ENCODE measurements around the gene HSP90AB1.

HSP90AB1 gene

GRCh38 chr6:44235891-44236516 is 10.9 kb upstream of the HSP90AB1 start:
- DNase-seq (ENCODE audit: low read depth), result no peak

- peak; percentile 86 for DNase-seq (ENCODE audit: low read depth)
These were observed 9.7 kb upstream of the HSP90AB1 start for GRCh38 chr6:44237021-44237812.

- no peak for DNase-seq (ENCODE audit: low read depth)
These were observed 9.0 kb upstream of the HSP90AB1 start for GRCh38 chr6:44237813-44238433.

- DNase-seq (ENCODE audit: low read depth), result no peak
These were observed 8.1 kb upstream of the HSP90AB1 start for GRCh38 chr6:44238687-44239350.

- DNase-seq (ENCODE audit: low read depth), result no peak
These were observed 3.6 kb upstream of the HSP90AB1 start for GRCh38 chr6:44243345-44243744.

- DNase-seq (ENCODE audit: low read depth), result no peak
These were observed 1.4 kb upstream of the HSP90AB1 start for GRCh38 chr6:44245391-44245911.

GRCh38 chr6:44245912-44246662 is 814 bp upstream of the HSP90AB1 start:
- no peak for DNase-seq (ENCODE audit: low read depth)

- no peak for DNase-seq (ENCODE audit: low read depth)
These were observed 719 bp downstream of the HSP90AB1 start for GRCh38 chr6:44247338-44248302.

GRCh38 chr6:44248579-44248978 is 1.7 kb downstream of the HSP90AB1 start:
- DNase-seq (ENCODE audit: low read depth), result no peak

GRCh38 chr6:44249082-44249748 is 2.3 kb downstream of the HSP90AB1 start:
- no peak for DNase-seq (ENCODE audit: low read depth)

GRCh38 chr6:44250067-44250717 is 3.3 kb downstream of the HSP90AB1 start:
- no peak for DNase-seq (ENCODE audit: low read depth)

- no peak for DNase-seq (ENCODE audit: low read depth)
These were observed 3.8 kb downstream of the HSP90AB1 start for GRCh38 chr6:44250718-44251123.

GRCh38 chr6:44251576-44252524 is 4.9 kb downstream of the HSP90AB1 start:
- no peak for DNase-seq (ENCODE audit: low read depth)

GRCh38 chr6:44253307-44254101 is 6.6 kb downstream of the HSP90AB1 start:
- DNase-seq (ENCODE audit: low read depth), result no peak

GRCh38 chr6:44254191-44255104 is 7.5 kb downstream of the HSP90AB1 start:
- DNase-seq (ENCODE audit: low read depth), result no peak

- no peak for DNase-seq (ENCODE audit: low read depth)
These were observed 8.4 kb downstream of the HSP90AB1 start for GRCh38 chr6:44255105-44255808.
